Kidney (tissue), 14 donors: Measurements from ENCODE around the gene DLGAP3. TPM values are rescaled to one million over a fixed set of nuclear protein-coding genes. Genes with fewer than 3 reads are reported as not detected.

Source experiments
- DNase-seq, 5 donors: peaks; one replicate each; pipeline ENCODE4 v3.0.0-alpha.2; 2013 to 2020
- FAIRE-seq: peaks from 2 replicates; lab custom pipeline; 2012; peaks lifted over from hg19 to GRCh38; lab: Jason Lieb, UNC
- H3K27ac ChIP-seq, 2 donors: one replicate each; pipeline ENCODE4 v1.7.0; 2013; ENCODE audit warnings: low read depth in 2 of 2, low read length in 2 of 2, inconsistent platforms in 1 of 2
- H3K27me3 ChIP-seq: one replicate; pipeline ENCODE4 v1.7.1; 2013; ENCODE audit warnings: low read length, inconsistent platforms; ENCODE audit not compliant: control insufficient read depth, insufficient read depth
- H3K36me3 ChIP-seq, 3 donors: one replicate each; pipeline versions ENCODE4 v1.7.0 to v1.7.1; 2013; ENCODE audit warnings: low read length in 3 of 3, control low read depth in 1 of 3, inconsistent platforms in 1 of 3; ENCODE audit not compliant: insufficient read depth in 3 of 3, control insufficient read depth in 2 of 3
- H3K4me1 ChIP-seq, 3 donors: one replicate each; pipeline versions ENCODE4 v1.7.0 to v1.7.1; 2013; ENCODE audit warnings: low read length in 3 of 3, inconsistent platforms in 1 of 3, low read depth in 1 of 3; ENCODE audit not compliant: control insufficient read depth in 2 of 3, insufficient read depth in 2 of 3
- H3K4me3 ChIP-seq, 3 donors: one replicate each; pipeline versions ENCODE4 v1.7.0 to v1.8.1; 2013; ENCODE audit warnings: low read length in 3 of 3, control low read depth in 1 of 3, inconsistent platforms in 1 of 3
- H3K9ac ChIP-seq, 3 donors: one replicate each; pipeline versions ENCODE4 v1.7.0 to v1.7.1; 2013; ENCODE audit warnings: low read length in 3 of 3, control low read depth in 1 of 3, inconsistent platforms in 1 of 3
- H3K9me3 ChIP-seq, 3 donors: one replicate each; pipeline versions ENCODE4 v1.7.0 to v1.7.1; 2013; ENCODE audit warnings: low read length in 3 of 3, control low read depth in 1 of 3, inconsistent platforms in 1 of 3; ENCODE audit not compliant: control insufficient read depth in 2 of 3, insufficient read depth in 1 of 3
- CTCF ChIP-seq: IDR thresholded peaks from 3 replicates; pipeline ENCODE4 v1.5.1; 2012; ENCODE audit warnings: mild to moderate bottlenecking, moderate library complexity, borderline replicate concordance; ENCODE audit not compliant: insufficient read depth; ENCODE audit errors: extremely low read depth
- intact Hi-C: fragments of 100-400 bp; cut with DNase I; formaldehyde crosslinking; loops from one replicate; pipeline ENCODE4 v1.11.1; 2022
- polyA plus RNA-seq: library from polyadenylated mRNA; stranded (reverse); fragments of 350-450 nt; fragmentation: Illumina TruSeq; extraction: RNeasy Lipid Tissue Mini Kit (QIAGEN cat#74804); gene quantifications from one replicate; pipeline ENCODE4 v1.2.3, GENCODE V29; 2014; ENCODE audit warnings: low read depth, low replicate concordance; ENCODE audit not compliant: insufficient read depth
- total RNA-seq: library from RNA; stranded (reverse); fragmentation: NEBNext Ultra II Directional; extraction: Animal tissue kit (Norgen Biotek cat#: 25700); gene quantifications from one replicate; pipeline ENCODE4 v1.2.1, GENCODE V29; 2021
- donor health status: control.
- donor health status: control.
- donor health status: control.
- donor health status: control.
- donor health status: control.
- donor health status: DM: yes; HTN: yes; CAD: no.
- donor health status: Normal renal cell carcinoma (clear cell type).

The DLGAP3 gene
- total and polyA plus RNA-seq, 2 donors from 2014 or later = 0.71 to 1.0 TPM

DNA sequence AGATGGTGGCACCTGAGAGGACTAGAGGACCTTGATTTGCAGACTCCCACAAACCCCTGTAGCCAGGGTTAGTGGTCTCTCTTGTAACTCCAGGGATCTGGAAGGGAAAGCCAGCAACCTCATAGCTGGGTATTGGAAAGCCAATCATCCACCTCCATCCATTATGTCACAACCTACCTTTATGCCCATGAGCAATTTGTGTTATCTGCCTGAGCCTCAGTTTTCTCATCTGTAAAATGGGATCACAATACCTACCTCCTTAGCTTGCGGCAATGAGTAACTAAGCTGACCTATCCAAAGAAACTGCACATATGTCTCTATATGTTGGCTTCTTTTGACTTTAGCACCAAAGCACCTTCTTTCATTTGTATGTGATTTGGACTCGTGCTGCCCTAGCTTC lies 14.5 kb downstream of the DLGAP3 start:
- Histone ChIP-seq H3K36me3 (no peaks in the 10 kb centered on the region), H3K4me3 (no peak overlapping the region), H3K4me1 (no peaks in the 10 kb centered on the region), H3K27ac (no peak overlapping the region), H3K9me3 (no peaks in the 10 kb centered on the region), H3K27me3 (no peaks in the 10 kb centered on the region), H3K9ac (no peak overlapping the region)
- DNase-seq (no peak), FAIRE-seq (no peak)
- no peak for TF ChIP-seq CTCF
- intact Hi-C loops = no loop called here

DNA sequence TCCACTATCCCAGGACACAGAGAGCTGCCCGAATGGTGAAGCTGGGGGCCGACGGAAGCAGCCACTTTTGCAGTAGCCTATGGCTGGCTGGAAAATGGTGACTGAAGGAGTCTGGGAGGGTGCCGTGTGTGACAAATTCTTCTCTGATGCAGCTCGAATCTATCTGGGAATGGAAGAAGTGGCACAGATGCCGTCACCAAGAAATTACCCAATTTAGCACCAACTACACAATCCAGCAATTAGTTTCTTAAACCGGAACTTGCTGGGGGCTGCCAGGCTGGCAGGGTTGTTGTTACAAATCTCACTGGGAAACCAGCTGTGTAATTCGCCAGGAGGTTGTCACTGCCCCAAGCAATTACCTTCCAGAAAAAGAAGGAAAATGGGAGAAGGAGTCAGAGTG lies 18.0 kb downstream of the DLGAP3 start:
- DNase-seq = no peak
- H3K9ac ChIP-seq = no peak overlapping the region
- TF ChIP-seq CTCF = no peak
- H3K4me3 ChIP-seq = no peak overlapping the region
- H3K27me3 ChIP-seq = no peaks in the 10 kb centered on the region
- no peaks in the 10 kb centered on the region for H3K36me3 ChIP-seq
- no peaks in the 10 kb centered on the region for H3K9me3 ChIP-seq
- no peak overlapping the region for H3K27ac ChIP-seq
- FAIRE-seq = no peak
- H3K4me1 ChIP-seq = no peaks in the 10 kb centered on the region
- intact Hi-C loops = no loop called here

DNA sequence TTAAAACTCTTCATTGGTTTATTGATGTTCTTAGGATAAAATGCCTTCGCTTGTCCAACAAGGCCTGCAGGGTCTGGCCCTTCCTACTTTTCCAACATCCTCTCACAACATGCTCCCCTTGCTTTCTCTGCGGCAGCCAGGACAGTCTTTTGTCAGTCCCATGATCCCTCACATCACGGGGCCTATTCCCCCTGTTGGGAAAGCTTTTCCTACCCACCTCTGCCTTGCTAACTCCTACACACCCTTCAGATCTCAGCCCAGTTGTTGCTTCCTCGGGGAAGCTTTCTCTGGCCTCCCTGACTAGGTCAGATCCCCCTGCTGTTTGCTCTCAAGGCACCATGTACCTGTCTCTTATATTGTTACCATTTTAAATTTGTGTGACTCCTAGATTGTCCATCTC lies 19.0 kb downstream of the DLGAP3 start:
- Histone ChIP-seq H3K4me1 (no peaks in the 10 kb centered on the region), H3K4me3 (no peak overlapping the region), H3K9me3 (no peaks in the 10 kb centered on the region), H3K27ac (no peak overlapping the region), H3K9ac (no peak overlapping the region), H3K27me3 (no peaks in the 10 kb centered on the region), H3K36me3 (no peaks in the 10 kb centered on the region)
- no peak for FAIRE-seq
- TF ChIP-seq CTCF = no peak
- no peak for DNase-seq
- intact Hi-C loops = no loop called here

- no peak overlapping the region for H3K27ac ChIP-seq
- no peaks in the 10 kb centered on the region for H3K9me3 ChIP-seq
- no peak overlapping the region for H3K9ac ChIP-seq
- no peak for DNase-seq
- H3K4me1 ChIP-seq = no peaks in the 10 kb centered on the region
- TF ChIP-seq CTCF = no peak
- no peak overlapping the region for H3K4me3 ChIP-seq
- intact Hi-C loops = no loop called here
- no peaks in the 10 kb centered on the region for H3K36me3 ChIP-seq
- no peaks in the 10 kb centered on the region for H3K27me3 ChIP-seq
- no peak for FAIRE-seq
These were observed 21.1 kb downstream of the DLGAP3 start for GRCh38 chr1:34908369-34908768.
